Medulla oblongata (tissue), 1 donor: Measurements from ENCODE around the gene RAMP3.
"Not testable (repeated sequence)": the region's sequence is repeated elsewhere in the genome, so short reads cannot be mapped to it uniquely, and the experiment has no call there.

Experiments used
- DNase-seq: peaks from one replicate; pipeline ENCODE4 v3.0.0-alpha.2; 2015; ENCODE audit errors: extremely low spot score

RAMP3 gene

GRCh38 chr7:45156516-45157272 lies 897 bp upstream of the RAMP3 start:
- no peak for DNase-seq

DNA sequence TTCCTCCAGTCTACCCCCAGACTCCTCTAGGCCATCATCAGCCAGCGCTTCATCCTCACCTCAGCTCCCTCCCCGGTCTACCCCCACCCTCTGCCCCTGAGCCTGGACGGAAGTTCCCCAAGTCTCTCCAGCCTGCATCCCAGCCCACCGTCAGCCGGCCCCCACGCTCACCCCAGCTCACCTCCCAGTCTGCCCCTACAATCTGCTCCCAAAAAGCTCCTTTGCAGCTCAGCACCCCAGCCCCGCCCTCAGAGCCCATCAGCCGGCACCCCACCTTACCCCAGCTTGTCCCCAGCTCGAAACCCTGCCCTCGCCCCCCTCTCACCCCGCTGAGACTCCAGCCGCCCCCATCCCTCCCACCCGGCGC lies 322 bp upstream of the RAMP3 start:
- no peak for DNase-seq

DNA sequence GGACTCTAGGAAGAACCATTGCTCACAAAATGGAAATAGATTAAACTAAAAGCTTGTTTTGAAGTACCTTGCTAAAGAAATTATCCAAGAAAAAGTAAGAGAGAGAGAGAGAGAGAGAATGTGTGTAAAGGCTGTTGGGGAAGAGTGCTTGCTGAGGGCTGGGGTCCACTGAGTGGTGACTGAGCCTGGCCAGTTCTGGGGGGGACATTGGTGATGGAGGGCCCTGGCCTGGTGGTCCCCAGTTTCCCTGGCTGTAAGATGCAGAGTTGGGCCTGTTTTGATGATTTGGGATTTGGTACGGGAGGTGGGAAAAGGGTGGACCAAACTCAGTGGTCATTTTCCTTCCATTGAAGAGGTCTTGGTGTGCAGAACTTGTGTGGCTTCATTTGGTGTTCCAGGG lies 880 bp downstream of the RAMP3 start:
- DNase-seq = no peak

- DNase-seq = no peak
These were observed 1.7 kb downstream of the RAMP3 start for GRCh38 chr7:45159296-45159695.

DNA sequence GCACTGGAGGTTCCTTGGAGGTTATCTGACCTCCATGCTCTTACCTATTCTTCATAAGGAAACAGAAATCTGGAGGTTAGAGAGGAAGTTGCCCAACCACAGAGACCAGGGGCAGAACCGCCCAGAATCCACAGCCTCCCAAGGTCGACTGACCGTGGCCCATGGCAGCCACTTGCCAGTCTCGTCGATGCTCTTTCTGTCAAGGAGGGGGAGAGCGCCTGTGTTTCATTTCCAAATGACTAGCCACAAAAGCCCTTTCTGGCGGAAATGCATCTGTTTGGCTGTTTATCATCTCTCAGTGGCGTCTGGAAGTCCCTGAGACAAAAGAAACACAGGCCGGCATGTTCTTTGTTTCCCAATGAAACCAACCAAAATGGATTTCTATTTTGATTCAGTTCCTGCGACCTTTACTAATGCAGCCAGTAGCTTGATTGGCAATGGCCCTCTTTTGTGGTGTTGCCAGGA lies 2.9 kb downstream of the RAMP3 start:
- peak; percentile 35 for DNase-seq

DNA sequence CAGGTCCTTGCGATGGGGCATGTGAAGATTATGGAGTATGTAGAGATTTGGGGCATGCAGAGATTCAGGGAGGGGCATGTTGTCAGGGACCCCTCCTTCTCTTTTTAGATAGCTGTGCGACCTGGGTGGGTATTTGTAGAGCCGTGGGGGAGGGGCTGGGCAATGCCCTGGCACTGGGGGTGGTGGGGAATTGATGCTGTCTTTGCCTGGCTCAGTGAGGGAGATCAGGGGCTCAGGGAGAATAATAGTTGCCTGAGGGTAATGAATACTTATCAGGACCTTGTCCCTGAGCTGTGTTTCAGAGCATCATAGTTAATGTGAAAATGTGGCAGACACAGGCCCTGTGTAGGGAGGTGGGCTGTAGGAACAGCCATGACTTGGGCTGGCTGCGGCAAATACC lies 3.5 kb downstream of the RAMP3 start:
- DNase-seq = no peak

DNA sequence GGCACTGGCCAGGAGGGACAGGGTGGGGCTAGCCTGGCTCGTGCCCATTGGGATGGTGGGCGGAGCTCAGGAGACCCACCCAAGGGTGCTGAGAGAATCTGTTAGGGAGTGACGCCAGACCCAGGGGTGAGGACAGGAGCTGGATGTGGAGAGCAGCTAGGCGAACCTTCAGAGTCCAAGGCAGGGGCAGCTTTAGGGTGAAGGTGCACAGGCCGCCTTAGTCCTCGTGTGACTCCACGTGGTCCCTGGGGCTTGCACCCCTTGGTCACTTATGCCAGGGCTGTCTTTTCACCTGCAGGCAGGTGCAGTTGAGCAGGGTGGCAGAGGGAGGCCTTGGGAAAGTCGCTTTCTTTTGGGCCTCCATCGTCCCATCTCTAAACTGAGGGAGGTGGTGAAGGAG lies 4.3 kb downstream of the RAMP3 start:
- no peak for DNase-seq

- DNase-seq = no peak
These were observed 4.8 kb downstream of the RAMP3 start for GRCh38 chr7:45162311-45162845.

- no peak for DNase-seq
These were observed 5.5 kb downstream of the RAMP3 start for GRCh38 chr7:45162943-45163691.

- DNase-seq = no peak
These were observed 6.1 kb downstream of the RAMP3 start for GRCh38 chr7:45163692-45164052.

GRCh38 chr7:45164271-45164670 lies 6.7 kb downstream of the RAMP3 start:
- DNase-seq = not testable (repeated sequence)

DNA sequence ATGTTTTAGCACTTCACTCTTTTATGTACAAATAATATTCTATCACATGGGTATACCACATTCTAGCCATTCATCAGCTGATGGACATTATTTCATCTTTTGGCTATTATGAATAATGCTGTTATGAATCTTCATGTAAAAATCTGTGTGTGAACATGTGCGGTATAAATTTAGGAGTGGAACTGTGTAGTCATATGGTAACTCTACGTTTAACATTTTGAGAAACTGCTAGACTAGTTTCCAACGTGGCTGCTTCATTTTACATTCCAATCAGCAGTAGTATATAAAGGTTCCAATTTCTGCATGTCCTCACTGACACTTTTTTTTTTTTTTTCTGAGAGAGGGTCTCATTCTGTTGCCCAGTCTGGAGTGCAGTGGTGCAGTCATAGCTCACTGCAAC lies 8.3 kb downstream of the RAMP3 start:
- no peak for DNase-seq

GRCh38 chr7:45171946-45172345 lies 14.4 kb downstream of the RAMP3 start:
- DNase-seq = no peak

GRCh38 chr7:45173596-45174327 lies 16.2 kb downstream of the RAMP3 start:
- no peak for DNase-seq

GRCh38 chr7:45174328-45174610 lies 16.7 kb downstream of the RAMP3 start:
- DNase-seq = no peak

GRCh38 chr7:45174966-45175765 lies 17.6 kb downstream of the RAMP3 start:
- DNase-seq = no peak

DNA sequence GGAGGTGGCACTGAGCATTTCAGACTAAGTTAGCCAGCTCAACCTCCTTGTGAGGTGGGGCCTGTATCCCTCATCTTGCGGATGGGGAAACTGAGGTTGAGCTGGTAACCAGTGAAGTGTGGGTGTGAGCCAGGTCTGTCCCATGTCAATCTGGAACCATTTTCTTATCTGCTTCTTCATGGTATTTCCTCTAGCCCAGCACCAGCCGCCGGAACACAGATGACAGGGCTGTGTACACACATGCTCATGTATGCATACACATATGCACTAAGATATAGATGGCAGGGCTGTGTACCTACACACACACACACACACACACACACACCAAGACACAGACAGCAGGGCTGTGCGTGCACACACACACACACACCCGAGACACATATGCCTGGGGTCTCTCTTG lies 18.5 kb downstream of the RAMP3 start:
- DNase-seq = no peak

DNA sequence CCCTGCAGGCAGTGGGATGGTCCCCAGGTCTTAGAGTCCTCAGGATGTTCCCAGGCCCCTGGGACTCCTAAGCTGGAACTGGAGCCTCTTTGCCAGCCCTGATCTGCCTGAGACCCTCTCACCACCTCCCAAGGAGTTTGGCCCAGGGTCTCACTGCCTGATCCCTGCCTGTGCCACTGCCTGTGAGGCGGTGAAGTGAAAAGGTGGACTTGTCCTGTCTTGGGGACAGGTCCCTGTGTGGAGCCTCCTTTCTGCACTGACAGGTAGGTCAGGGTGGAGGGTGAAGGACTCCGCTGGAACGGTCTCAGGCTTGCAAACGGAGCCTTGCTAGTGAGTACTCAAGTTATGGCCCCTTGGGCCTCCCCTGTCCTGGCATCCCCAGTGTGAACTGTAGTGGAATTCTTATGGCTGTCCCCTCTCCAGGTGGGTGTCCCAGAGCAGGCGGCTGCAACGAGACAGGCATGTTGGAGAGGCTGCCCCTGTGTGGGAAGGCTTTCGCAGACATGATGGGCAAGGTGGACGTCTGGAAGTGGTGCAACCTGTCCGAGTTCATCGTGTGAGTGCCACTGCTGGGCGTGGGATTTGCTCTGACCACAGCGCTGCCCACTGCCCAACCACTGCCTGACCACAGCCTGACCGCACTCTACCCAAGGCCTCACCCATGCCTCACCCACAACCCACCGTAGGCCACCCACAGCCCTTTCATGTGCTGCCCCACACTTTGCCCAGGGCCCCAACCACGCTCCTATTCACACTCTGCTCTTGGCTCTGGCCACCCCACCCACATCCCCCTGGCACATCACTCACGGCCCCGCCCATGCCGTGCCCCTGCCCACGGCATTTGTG lies 19.5 kb downstream of the RAMP3 start:
- no peak for DNase-seq

GRCh38 chr7:45177801-45178200 lies 20.2 kb downstream of the RAMP3 start:
- no peak for DNase-seq

DNA sequence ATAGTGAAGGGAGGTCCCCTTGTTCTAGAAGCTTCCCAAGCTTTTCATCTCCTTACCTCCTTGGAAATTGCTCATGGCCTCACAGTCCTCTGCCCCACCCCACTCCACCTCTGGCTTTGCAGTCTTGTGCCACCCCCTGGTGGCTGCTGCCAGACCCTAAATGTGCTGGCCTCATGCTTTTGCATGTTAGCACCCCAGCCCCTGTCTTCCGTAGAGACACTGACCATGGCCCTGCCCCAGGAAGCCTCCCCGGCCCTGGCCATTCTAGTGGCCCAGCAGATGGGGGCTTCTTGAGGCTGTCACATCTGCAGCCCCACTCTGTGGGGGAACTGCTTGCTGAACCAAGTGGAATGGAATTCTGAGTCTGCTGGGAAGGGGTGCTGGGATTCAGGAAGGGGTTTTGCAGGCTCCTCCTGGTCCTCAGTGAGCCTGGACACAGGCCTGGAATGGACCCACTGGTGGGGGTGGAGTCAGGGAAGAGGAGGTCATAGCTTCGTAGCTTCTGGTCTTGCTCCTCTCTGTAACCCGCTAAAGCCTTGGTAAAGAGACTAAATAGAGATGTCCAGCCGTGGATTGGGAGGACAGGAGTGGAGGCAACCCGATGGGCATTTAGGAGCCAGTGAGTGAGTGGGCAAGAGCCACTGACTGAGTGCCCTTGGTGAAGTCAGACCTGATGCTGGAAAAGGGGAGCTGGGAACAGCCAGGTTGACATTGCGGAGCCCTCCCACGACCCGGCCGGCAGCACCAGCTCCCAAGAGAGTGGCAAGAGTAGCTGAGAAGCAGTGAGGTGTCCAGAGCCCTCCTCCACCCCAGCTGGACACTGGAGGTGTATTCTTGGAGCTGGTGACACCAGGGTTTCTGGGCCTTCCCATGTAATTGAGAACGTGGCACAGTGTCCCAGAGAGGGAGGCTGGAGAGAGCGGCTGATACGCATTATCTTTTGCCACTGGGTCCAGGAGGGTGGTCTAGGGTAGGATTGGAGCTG lies 20.9 kb downstream of the RAMP3 start:
- no peak for DNase-seq
